ENCODE data around the gene SLIT1. TPM values are rescaled to one million over a fixed set of nuclear protein-coding genes. Genes with fewer than 3 reads are reported as not detected.

Gene SLIT1
- total RNA-seq, 1 experiment from 2014 or later: not detected

DNA sequence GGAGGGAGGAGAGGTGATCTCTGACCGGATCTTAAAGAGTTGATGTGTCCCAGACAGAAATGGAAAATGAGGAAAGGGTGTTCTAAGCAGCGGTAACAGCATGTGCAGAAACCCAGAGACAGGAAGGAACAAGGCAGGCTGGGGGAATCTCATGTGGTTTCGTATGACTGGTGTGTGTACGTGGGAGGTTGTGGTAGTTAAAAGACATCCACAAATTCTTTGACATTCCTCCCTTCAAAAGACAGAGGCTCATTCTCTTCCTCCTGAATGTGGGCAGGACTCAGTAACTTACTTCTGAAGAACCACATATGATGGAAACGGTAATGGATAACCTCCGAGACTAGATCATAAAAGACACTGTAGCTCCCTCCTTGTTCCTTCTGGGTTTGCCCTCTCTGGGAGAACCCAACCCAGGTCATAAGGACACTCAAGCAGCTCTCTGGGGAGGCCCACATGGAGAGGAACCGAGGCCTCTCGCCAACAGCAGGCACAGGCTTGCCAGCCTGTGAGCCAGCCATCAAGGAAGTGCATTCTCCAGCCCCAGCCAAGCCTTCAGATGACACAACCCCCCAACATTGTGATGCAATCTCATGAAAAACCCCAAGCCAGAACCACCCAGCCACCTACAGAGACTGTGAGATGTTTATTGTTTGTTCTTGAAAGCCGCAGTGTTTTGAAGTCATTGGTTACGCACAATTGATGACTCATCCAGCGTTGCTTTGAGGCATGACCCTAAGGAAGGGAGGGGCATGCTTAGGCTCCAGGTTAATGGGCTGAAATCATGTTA is 116.0 kb downstream of the SLIT1 start:
- peak; percentile 88 for DNase-seq (ENCODE audit: unreplicated experiment)
- BruUV-seq (replicated peaks): TSS peak; percentile 79
- H3K27ac Mint-ChIP-seq (ENCODE audit: low read depth, unreplicated experiment): no peak overlapping the region
- intact Hi-C loops (cut with micrococcal nuclease): no loop called here
- peaks cover 5% of the 10 kb centered on the region for H3K36me3 Mint-ChIP-seq (ENCODE audit: insufficient read depth, unreplicated experiment)
- ChIA-PET CTCF (interaction anchor here (0.5 to 8.5 kb wide), 12 partner anchors 10 to 165 kb away, joined by 3 to 179 read pairs (median 3); no protein-coding TSS in a partner anchor), POLR2A (no interaction called here)
- H3K4me1 Mint-ChIP-seq (ENCODE audit: insufficient read depth, unreplicated experiment): peaks cover 5% of the 10 kb centered on the region
- H3K27me3 Mint-ChIP-seq (ENCODE audit: insufficient read depth, unreplicated experiment): peaks cover 12% of the 10 kb centered on the region
- TF ChIP-seq, protein P1, sequence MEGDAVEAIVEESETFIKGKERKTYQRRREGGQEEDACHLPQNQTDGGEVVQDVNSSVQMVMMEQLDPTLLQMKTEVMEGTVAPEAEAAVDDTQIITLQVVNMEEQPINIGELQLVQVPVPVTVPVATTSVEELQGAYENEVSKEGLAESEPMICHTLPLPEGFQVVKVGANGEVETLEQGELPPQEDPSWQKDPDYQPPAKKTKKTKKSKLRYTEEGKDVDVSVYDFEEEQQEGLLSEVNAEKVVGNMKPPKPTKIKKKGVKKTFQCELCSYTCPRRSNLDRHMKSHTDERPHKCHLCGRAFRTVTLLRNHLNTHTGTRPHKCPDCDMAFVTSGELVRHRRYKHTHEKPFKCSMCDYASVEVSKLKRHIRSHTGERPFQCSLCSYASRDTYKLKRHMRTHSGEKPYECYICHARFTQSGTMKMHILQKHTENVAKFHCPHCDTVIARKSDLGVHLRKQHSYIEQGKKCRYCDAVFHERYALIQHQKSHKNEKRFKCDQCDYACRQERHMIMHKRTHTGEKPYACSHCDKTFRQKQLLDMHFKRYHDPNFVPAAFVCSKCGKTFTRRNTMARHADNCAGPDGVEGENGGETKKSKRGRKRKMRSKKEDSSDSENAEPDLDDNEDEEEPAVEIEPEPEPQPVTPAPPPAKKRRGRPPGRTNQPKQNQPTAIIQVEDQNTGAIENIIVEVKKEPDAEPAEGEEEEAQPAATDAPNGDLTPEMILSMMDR (IDR thresholded peaks at IDR 0.05; ENCODE audit: unreplicated experiment): no peak
- H3K4me3 Mint-ChIP-seq (ENCODE audit: unreplicated experiment): no peak overlapping the region
- peaks cover 15% of the 10 kb centered on the region for H3K9me3 Mint-ChIP-seq (ENCODE audit: unreplicated experiment)

DNA sequence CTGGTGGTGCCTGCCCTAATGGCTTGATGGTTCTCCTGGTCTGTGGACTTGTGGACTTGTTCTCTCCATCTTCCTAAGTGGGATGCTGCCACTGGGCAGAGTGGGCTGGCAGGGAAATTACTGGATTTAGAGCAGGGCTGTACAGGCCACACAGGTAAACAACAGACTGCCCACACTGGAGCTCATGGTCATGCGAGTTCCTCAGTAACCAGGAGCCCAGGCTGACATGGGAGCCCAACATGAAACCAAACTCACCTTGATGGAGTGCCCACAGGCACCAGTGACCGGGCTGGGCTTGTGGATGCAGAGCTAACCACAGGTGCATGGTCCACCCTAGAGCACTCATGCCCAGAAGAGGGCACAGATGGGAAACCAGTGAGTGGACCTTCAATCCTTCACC is 116.7 kb downstream of the SLIT1 start:
- BruUV-seq (replicated peaks): no TSS peak
- CTCF ChIA-PET: interaction anchor here (0.7 to 8.5 kb wide), 7 partner anchors 9 to 148 kb away, joined by 3 to 179 read pairs (median 3); no protein-coding TSS in a partner anchor
- DNase-seq (ENCODE audit: unreplicated experiment): no peak
- Mint-ChIP-seq H3K9me3 (ENCODE audit: unreplicated experiment) (peaks cover 15% of the 10 kb centered on the region), H3K4me1 (ENCODE audit: insufficient read depth, unreplicated experiment) (peaks cover 5% of the 10 kb centered on the region), H3K36me3 (ENCODE audit: insufficient read depth, unreplicated experiment) (peaks cover 5% of the 10 kb centered on the region), H3K27ac (ENCODE audit: low read depth, unreplicated experiment) (no peak overlapping the region), H3K27me3 (ENCODE audit: insufficient read depth, unreplicated experiment) (peaks cover 12% of the 10 kb centered on the region), H3K4me3 (ENCODE audit: unreplicated experiment) (no peak overlapping the region)
- POLR2A ChIA-PET: interaction anchor here (0.5 kb wide), 1 partner anchor 284 kb away, joined by 3 read pairs; no protein-coding TSS in a partner anchor
- intact Hi-C loops (cut with micrococcal nuclease): no loop called here
- TF ChIP-seq, protein P1 (IDR thresholded peaks at IDR 0.05; ENCODE audit: unreplicated experiment): no peak

DNA sequence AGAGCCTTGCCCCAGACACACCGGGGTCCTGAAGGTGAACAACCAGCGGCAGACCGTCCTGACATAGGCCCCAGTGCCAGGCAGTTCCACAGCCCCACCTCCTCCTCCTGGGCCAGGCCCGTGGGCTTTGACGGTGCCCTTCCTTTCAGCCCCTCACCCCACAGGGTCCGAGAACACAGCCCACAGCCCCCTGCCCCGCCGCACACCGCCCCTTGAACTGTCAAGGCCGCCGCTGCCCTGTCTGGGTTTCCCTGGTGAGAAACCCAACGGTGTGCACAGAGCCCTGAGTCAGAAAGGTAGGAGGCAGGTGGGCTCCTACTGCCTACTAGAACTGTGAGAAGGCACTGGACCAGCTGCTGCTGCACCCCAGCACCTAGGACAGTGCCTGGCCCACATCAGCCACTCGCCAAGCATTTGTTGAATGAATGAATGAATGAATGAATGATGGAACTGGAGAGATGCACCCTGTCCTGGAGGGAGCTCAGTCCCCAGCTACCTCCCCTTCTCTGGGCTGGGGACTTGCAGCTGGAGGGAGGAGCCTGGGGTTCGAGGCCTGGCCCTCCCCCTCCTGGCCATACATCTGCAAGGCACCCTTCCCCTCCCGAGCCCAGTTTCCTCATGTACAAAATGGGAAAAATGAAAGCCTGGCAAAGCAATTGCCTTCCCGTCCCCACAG is 117.9 kb downstream of the SLIT1 start:
- CTCF ChIA-PET: interaction anchor here (0.7 to 8.5 kb wide), 2 partner anchors 143 to 610 kb away, joined by 3 to 179 read pairs; no protein-coding TSS in a partner anchor
- no TSS peak for BruUV-seq (replicated peaks)
- H3K27ac Mint-ChIP-seq (ENCODE audit: low read depth, unreplicated experiment): no peak overlapping the region

More for the DNA sequence above, 117.9 kb downstream of the SLIT1 start:
- intact Hi-C loops (cut with micrococcal nuclease): no loop called here
- no peak for DNase-seq (ENCODE audit: unreplicated experiment)
- Mint-ChIP-seq H3K4me1 (ENCODE audit: insufficient read depth, unreplicated experiment) (peaks cover under 1% of the 10 kb centered on the region), H3K9me3 (ENCODE audit: unreplicated experiment) (peaks cover 15% of the 10 kb centered on the region), H3K4me3 (ENCODE audit: unreplicated experiment) (no peak overlapping the region), H3K27me3 (ENCODE audit: insufficient read depth, unreplicated experiment) (peaks cover 12% of the 10 kb centered on the region), H3K36me3 (ENCODE audit: insufficient read depth, unreplicated experiment) (peaks cover 5% of the 10 kb centered on the region)
- POLR2A ChIA-PET: interaction anchor here (0.6 kb wide), 1 partner anchor 257 kb away, joined by 3 read pairs; no protein-coding TSS in a partner anchor
- TF ChIP-seq, protein P1 (IDR thresholded peaks at IDR 0.05; ENCODE audit: unreplicated experiment): no peak

All from MCF 10A (cell line).